Trophoblast cell (in vitro differentiated cells and primary cell): ENCODE data around the gene RASA3.
A peak's percentile ranks its signal among the peaks of the same experiment; 100 is the strongest.

Experiments used
- DNase-seq, 2 donors: peaks; one replicate each; pipeline ENCODE4 v3.0.0-alpha.2; 2016
- H2AFZ ChIP-seq: 2 replicates; pipeline ENCODE4 v1.6.1; 2013; ENCODE audit warnings: low read length, moderate library complexity, mild to moderate bottlenecking; ENCODE audit not compliant: insufficient read depth, poor library complexity
- H2AK5ac ChIP-seq: 2 replicates; pipeline ENCODE4 v1.6.1; 2013; ENCODE audit warnings: mild to moderate bottlenecking, low read length
- H2BK120ac ChIP-seq: 2 replicates; pipeline ENCODE4 v1.6.1; 2013; ENCODE audit warnings: low read length, mild to moderate bottlenecking, moderate library complexity; ENCODE audit not compliant: insufficient read depth, poor library complexity
- H2BK12ac ChIP-seq: 2 replicates; pipeline ENCODE4 v1.6.1; 2013; ENCODE audit warnings: mild to moderate bottlenecking, low read length, moderate library complexity
- H2BK5ac ChIP-seq: 2 replicates; pipeline ENCODE4 v1.6.1; 2013; ENCODE audit warnings: low read length, low read depth, moderate library complexity, mild to moderate bottlenecking; ENCODE audit not compliant: poor library complexity
- H3K14ac ChIP-seq: 2 replicates; pipeline ENCODE4 v1.6.1; 2013; ENCODE audit warnings: mild to moderate bottlenecking, low read length
- H3K18ac ChIP-seq: 2 replicates; pipeline ENCODE4 v1.6.1; 2013; ENCODE audit warnings: mild to moderate bottlenecking, low read length
- H3K23ac ChIP-seq: 2 replicates; pipeline ENCODE4 v1.6.1; 2013; ENCODE audit warnings: low read length
- H3K27ac ChIP-seq: 2 replicates; pipeline ENCODE4 v1.5.1; 2013; ENCODE audit warnings: low read depth, mild to moderate bottlenecking, inconsistent platforms, low read length, moderate library complexity
- H3K27me3 ChIP-seq: 2 replicates; pipeline ENCODE4 v1.6.1; 2013; ENCODE audit warnings: inconsistent platforms, mild to moderate bottlenecking, low read length, moderate library complexity; ENCODE audit not compliant: insufficient read depth
- H3K36me3 ChIP-seq, 2 experiments: 1 replicate in 1 of 2; 2 replicates in 1 of 2; pipeline ENCODE4 v1.6.1; 2013; ENCODE audit warnings: low read length in 2 of 2, mild to moderate bottlenecking in 2 of 2, moderate library complexity in 1 of 2; ENCODE audit not compliant: insufficient read depth in 2 of 2, control insufficient read depth in 1 of 2
- H3K4ac ChIP-seq: 2 replicates; pipeline ENCODE4 v1.6.1; 2013; ENCODE audit warnings: low read depth, mild to moderate bottlenecking, low read length, moderate library complexity
- H3K4me1 ChIP-seq, 2 experiments: 1 replicate in 1 of 2; 2 replicates in 1 of 2; pipeline ENCODE4 v1.6.1; 2013; ENCODE audit warnings: low read length in 2 of 2, mild to moderate bottlenecking in 2 of 2, moderate library complexity in 1 of 2; ENCODE audit not compliant: insufficient read depth in 2 of 2, control insufficient read depth in 1 of 2
- H3K4me2 ChIP-seq: 2 replicates; pipeline ENCODE4 v1.6.1; 2013; ENCODE audit warnings: inconsistent platforms, mild to moderate bottlenecking, low read length, moderate library complexity
- H3K4me3 ChIP-seq: 2 replicates; pipeline ENCODE4 v1.5.1; 2013; ENCODE audit warnings: mild to moderate bottlenecking, low read depth, low read length, inconsistent platforms
- H3K79me1 ChIP-seq: one replicate; pipeline ENCODE4 v1.6.1; 2013; ENCODE audit warnings: low read length
- H3K79me2 ChIP-seq: 2 replicates; pipeline ENCODE4 v1.6.1; 2013; ENCODE audit warnings: low read length, mild to moderate bottlenecking; ENCODE audit not compliant: control insufficient read depth, insufficient read depth, poor library complexity
- H3K9ac ChIP-seq: 2 replicates; pipeline ENCODE4 v1.6.1; 2013; ENCODE audit warnings: mild to moderate bottlenecking, low read length
- H3K9me3 ChIP-seq: 2 replicates; pipeline ENCODE4 v1.6.1; 2013; ENCODE audit warnings: low read depth, mild to moderate bottlenecking, control low read depth, inconsistent platforms, low read length; ENCODE audit not compliant: insufficient read depth
- H4K12ac ChIP-seq: 2 replicates; pipeline ENCODE4 v1.6.1; 2013; ENCODE audit warnings: low read depth, mild to moderate bottlenecking, low read length, moderate library complexity
- H4K8ac ChIP-seq: 2 replicates; pipeline ENCODE4 v1.6.1; 2013; ENCODE audit warnings: low read depth, mild to moderate bottlenecking, low read length, moderate library complexity
- H4K91ac ChIP-seq: one replicate; pipeline ENCODE4 v1.6.1; 2013; ENCODE audit warnings: low read depth, mild to moderate bottlenecking, low read length, moderate library complexity
- WGBS: extraction: QIAGEN DNeasy Blood & Tissue Kit; methylation state at CpG from one replicate; pipeline ENCODE4 v1.1.7; 2013; ENCODE audit warnings: missing lambda C conversion rate; ENCODE audit not compliant: insufficient read length, insufficient coverage; ENCODE audit errors: extremely low coverage; 5-methylcytosine and 5-hydroxymethylcytosine counted together

The RASA3 gene

DNA sequence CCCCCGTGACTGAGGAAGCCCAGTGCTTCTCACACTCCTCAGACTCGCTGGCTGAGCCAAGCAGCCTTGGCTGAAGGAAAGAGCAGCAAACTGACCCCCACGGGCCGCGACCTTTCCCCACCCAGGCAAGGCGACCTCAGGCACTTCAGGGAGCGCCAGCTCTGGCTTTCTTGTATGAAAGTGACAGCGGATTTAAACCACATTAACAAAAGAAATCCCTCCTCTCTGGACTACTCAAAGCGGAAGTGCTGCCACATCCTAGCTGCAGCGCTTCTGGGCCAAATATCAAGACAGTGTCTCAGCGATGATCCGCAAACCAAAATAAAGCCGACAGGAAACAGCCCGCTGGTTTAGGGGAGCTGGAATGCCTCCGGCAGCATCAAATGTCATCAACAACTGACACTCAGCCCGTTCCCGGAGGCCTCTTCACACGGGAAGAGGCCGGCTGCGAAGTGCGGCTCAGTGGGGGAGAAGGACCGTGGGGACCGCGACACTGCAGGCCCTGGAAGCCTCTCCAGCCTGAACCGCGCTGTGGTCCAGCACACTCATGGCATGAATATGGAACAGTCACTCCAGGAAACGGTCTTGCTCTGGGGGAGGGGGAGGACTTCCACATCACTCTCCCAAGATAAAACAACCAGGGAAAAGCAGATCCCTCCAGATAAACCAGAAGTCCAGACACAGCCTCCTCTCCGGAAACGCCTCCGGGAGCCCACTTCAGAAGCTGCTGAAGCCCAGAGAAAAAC, 1.4 kb downstream of the RASA3 start:
- H3K4me1 ChIP-seq, result peaks cover 23 to 35% of the 10 kb centered on the region in 2 experiments
- H2BK5ac ChIP-seq, result peak overlapping the region; percentile 28
- H3K27ac ChIP-seq, result peak overlapping the region; percentile 75
- no peak overlapping the region for H3K23ac ChIP-seq
- H3K79me1 ChIP-seq, result peaks cover 24% of the 10 kb centered on the region
- peak overlapping the region; percentile 88 for H3K4me3 ChIP-seq
- no peak overlapping the region for H3K9ac ChIP-seq
- peak in 1 of 2 donors; percentile 8 for DNase-seq
- H4K12ac ChIP-seq, result no peak overlapping the region
- no CpG with 5 or more reads among the region's 30 CpGs for WGBS
- peak overlapping the region; percentile 26 for H3K18ac ChIP-seq
- peaks cover 0 to 3% of the 10 kb centered on the region in 2 experiments for H3K36me3 ChIP-seq
- no peaks in the 10 kb centered on the region for H3K9me3 ChIP-seq
- H3K79me2 ChIP-seq, result peaks cover 11% of the 10 kb centered on the region
- peak overlapping the region; percentile 62 for H2BK120ac ChIP-seq
- peak overlapping the region; percentile 12 for H3K4ac ChIP-seq
- no peaks in the 10 kb centered on the region for H3K27me3 ChIP-seq
- peak overlapping the region; percentile 8 for H2AK5ac ChIP-seq
- peak overlapping the region; percentile 3 for H4K8ac ChIP-seq
- H4K91ac ChIP-seq, result peak overlapping the region; percentile 85
- H2BK12ac ChIP-seq, result peak overlapping the region; percentile 74
- H3K14ac ChIP-seq, result peak overlapping the region; percentile 38
- H3K4me2 ChIP-seq, result peak overlapping the region; percentile 84
- peak overlapping the region; percentile 33 for H2AFZ ChIP-seq

DNA sequence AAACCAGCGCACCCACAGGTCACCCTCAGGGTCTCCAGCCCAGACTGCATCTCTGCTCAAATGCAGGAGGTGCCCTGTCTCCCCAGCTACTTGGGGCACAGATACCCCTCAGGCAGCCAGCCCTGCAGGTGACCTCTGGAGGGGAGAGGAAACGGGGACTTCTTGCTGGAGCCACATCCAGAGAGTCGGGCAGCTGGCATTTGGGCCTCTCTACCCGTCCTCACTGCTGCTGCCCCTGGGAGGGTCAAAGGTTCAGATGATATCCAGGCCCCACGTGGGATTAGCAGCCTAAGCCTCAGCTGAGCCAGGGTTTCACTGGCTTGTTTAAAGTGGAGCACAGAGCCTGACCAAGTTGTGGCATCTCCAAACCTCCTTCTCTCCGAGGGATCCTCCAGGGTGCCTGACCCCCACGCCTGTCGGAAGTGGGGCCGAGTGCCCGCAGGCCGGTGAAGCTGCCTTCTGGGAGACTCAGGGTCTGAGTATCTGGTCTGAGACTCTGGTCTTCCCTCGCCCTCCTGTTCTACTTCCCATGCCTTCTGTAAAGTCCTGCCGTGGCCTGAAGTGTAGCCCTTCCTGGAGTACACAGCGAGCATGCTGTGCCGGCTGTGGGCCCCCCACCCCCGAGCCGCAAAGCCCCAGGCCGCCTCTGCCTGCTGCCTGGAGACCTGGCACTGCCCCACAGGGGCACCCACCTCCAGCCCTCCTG, 2.1 kb downstream of the RASA3 start:
- Histone ChIP-seq H3K9me3 (no peaks in the 10 kb centered on the region), H3K27me3 (no peaks in the 10 kb centered on the region), H2BK12ac (peak overlapping the region; percentile 74), H3K14ac (peak overlapping the region; percentile 38), H3K18ac (peak overlapping the region; percentile 26), H4K91ac (peak overlapping the region; percentile 74), H2AK5ac (peak overlapping the region; percentile 8), H3K4me1 (peaks cover 23 to 35% of the 10 kb centered on the region in 2 experiments), H3K4ac (peak overlapping the region; percentile 47), H2AFZ (peak overlapping the region; percentile 33), H2BK5ac (peak overlapping the region; percentile 28), H3K4me3 (peak overlapping the region; percentile 46), H3K4me2 (peak overlapping the region; percentile 84), H3K27ac (peak overlapping the region; percentile 75), H4K12ac (no peak overlapping the region), H3K79me2 (peaks cover 11% of the 10 kb centered on the region), H3K36me3 (peaks cover 2 to 3% of the 10 kb centered on the region in 2 experiments), H2BK120ac (peak overlapping the region; percentile 62), H3K79me1 (peaks cover 24% of the 10 kb centered on the region), H4K8ac (peak overlapping the region; percentile 3), H3K23ac (no peak overlapping the region), H3K9ac (no peak overlapping the region)
- no peak for DNase-seq
- WGBS, result no CpG with 5 or more reads among the region's 18 CpGs

DNA sequence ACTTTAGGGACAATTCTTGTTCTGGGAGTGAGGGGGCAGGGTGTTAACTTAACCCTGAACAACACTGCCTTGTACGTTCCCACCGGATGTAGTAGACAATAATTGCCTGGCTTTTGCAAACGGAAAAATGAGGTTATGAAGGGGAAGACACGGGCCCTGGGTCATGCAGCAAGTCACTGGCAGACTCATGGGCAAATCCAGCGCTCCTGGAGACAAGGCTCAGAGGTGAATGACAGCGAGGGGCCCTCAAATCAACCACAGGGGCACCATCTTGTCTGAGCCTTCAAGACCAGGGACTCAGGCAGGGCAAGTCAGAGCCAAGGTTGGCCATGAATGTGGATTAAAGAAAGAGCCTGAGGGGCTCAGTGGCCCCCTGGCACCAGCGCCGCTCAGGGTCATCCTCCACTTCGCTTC, 2.8 kb downstream of the RASA3 start:
- Histone ChIP-seq H3K9me3 (no peaks in the 10 kb centered on the region), H4K91ac (no peak overlapping the region), H3K23ac (no peak overlapping the region), H3K9ac (no peak overlapping the region), H3K18ac (peak overlapping the region; percentile 26), H4K8ac (no peak overlapping the region), H2AK5ac (no peak overlapping the region), H2BK120ac (no peak overlapping the region), H3K4ac (peak overlapping the region; percentile 47), H2BK12ac (no peak overlapping the region), H3K27me3 (no peaks in the 10 kb centered on the region), H3K27ac (no peak overlapping the region), H2AFZ (peak overlapping the region; percentile 17), H3K79me1 (peaks cover 24% of the 10 kb centered on the region), H3K4me3 (no peak overlapping the region), H4K12ac (no peak overlapping the region), H2BK5ac (no peak overlapping the region), H3K36me3 (peaks cover 3% of the 10 kb centered on the region in 2 experiments), H3K4me1 (peaks cover 23 to 35% of the 10 kb centered on the region in 2 experiments), H3K14ac (no peak overlapping the region), H3K79me2 (peaks cover 11% of the 10 kb centered on the region), H3K4me2 (peak overlapping the region; percentile 84)
- DNase-seq, result no peak
- WGBS, result no CpG with 5 or more reads among the region's 9 CpGs

DNA sequence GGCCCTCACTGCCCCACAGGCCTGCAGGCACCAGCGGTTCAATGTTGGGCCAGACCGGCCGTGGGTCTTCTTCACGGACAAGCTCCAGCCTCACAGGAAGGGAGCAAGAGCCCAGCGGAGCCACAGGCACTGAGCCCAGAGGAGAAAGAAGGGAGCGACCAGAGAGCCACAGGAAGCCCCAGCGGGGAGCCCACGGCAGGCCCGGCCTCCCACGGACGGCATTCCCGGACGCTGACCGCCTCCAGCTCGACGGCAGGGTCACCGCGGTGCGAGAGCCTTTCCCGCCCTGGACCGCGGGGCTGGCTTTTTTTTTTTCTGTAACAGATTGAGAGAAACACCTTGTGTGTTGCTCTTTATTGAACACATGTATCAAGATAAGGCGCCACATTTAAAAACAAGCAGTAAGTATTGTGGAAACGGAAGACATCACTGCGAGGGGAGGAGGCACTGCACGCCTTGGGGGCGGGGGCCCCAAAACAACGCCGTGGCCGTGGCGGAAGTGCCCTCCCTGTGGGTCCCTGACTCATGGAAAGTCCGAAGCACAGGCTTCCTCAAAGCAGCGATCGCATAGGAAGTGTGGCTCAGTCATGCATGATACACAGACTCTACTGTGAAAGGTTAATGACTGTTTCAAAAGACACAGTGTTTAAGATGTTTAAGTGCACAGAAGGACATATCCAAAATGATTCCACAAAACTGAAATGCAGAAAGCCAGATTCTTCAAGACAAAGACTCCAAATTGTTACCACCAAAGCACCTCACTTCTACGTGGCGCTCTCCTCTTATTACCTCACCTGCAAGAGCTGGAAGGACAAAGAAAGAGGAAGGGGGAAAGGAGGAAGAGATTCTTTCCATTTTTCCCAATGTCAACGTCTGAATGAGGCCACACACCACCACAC, 3.5 kb downstream of the RASA3 start:
- H3K4me2 ChIP-seq, result no peak overlapping the region
- no peak overlapping the region for H2BK5ac ChIP-seq
- no CpG with 5 or more reads among the region's 37 CpGs for WGBS
- peak overlapping the region; percentile 18 for H3K14ac ChIP-seq
- H3K9ac ChIP-seq, result no peak overlapping the region
- no peak overlapping the region for H2AFZ ChIP-seq
- H3K27me3 ChIP-seq, result no peaks in the 10 kb centered on the region
- DNase-seq, result peak; percentile 43 to 50
- H3K9me3 ChIP-seq, result no peaks in the 10 kb centered on the region
- peaks cover 3% of the 10 kb centered on the region in 2 experiments for H3K36me3 ChIP-seq
- H4K91ac ChIP-seq, result no peak overlapping the region
- H3K79me1 ChIP-seq, result peaks cover 24% of the 10 kb centered on the region
- H2BK12ac ChIP-seq, result peak overlapping the region; percentile 21
- no peak overlapping the region for H4K12ac ChIP-seq
- peaks cover 23 to 35% of the 10 kb centered on the region in 2 experiments for H3K4me1 ChIP-seq
- H3K18ac ChIP-seq, result peak overlapping the region; percentile 22
- no peak overlapping the region for H4K8ac ChIP-seq
- no peak overlapping the region for H3K23ac ChIP-seq
- peaks cover 11% of the 10 kb centered on the region for H3K79me2 ChIP-seq
- no peak overlapping the region for H3K4ac ChIP-seq
- no peak overlapping the region for H3K4me3 ChIP-seq
- H3K27ac ChIP-seq, result no peak overlapping the region
- peak overlapping the region; percentile 25 for H2AK5ac ChIP-seq
- H2BK120ac ChIP-seq, result no peak overlapping the region
